HG03558 (cell line): ENCODE data around the gene CDH4.

Experiments
- ATAC-seq: cut with Tn5 transposase; IDR thresholded peaks from one replicate; pipeline ENCODE4 v1.9.1; 2021; ENCODE audit warnings: moderate number of reproducible peaks; ENCODE audit not compliant: unreplicated experiment; ENCODE audit errors: extremely low read depth

The CDH4 gene

GRCh38 chr20:61538183-61538942, 286.3 kb downstream of the CDH4 start:
- no peak for ATAC-seq

- no peak for ATAC-seq
Measured at GRCh38 chr20:61538943-61539265, 286.8 kb downstream of the CDH4 start.

DNA sequence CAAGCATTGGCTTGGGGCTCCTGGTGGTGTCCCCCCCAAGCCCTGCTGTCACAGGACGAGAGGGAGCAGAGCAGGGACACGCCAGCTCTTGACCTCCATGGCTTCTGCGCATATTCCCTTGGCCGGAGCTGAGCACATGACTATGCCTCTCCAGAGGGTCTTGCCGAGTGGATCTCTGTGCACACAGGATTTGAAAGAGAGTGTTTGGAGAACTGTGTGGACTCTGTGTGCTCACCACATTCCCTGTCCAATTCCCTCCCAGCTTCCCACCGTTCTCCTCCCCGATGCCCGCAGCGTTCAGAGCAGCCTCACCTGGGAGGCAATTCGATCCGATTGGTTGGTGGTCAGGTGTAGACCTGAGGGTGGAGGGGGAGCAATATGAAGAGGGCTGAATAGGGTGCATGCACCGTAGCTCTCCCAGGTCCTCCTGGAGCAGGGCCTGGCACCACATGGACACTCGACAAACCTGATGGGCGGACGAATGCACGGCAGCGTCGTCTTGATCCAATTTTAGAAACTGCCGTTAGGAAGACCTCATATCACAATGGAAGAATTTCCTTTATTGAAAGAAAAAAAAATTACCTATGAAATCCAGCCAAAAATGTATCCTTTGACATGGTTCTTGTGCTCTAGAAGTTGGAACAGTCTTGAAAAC, 287.8 kb downstream of the CDH4 start:
- ATAC-seq: no peak

DNA sequence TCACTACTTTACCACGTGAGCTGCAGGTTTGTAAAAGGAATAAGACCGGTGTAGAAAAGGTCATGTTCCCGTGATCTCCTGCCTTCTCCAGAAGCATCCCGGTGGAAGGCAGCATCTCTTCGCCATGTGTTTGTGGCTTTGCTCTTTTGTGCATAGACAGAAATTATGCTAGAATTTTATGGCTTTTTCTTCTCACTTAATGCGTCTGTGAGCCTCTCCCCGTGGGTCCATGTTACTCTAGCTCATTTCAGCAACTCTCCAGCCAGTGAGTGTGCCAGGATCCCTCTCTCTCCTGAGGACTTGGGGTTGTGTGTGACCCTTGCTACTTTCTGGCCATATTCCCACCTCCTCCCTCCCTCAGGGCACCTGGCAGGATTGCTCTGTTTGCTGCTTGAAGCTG, 289.5 kb downstream of the CDH4 start:
- no peak for ATAC-seq

- no peak for ATAC-seq
Measured at GRCh38 chr20:61543086-61543485, 291.0 kb downstream of the CDH4 start.

DNA sequence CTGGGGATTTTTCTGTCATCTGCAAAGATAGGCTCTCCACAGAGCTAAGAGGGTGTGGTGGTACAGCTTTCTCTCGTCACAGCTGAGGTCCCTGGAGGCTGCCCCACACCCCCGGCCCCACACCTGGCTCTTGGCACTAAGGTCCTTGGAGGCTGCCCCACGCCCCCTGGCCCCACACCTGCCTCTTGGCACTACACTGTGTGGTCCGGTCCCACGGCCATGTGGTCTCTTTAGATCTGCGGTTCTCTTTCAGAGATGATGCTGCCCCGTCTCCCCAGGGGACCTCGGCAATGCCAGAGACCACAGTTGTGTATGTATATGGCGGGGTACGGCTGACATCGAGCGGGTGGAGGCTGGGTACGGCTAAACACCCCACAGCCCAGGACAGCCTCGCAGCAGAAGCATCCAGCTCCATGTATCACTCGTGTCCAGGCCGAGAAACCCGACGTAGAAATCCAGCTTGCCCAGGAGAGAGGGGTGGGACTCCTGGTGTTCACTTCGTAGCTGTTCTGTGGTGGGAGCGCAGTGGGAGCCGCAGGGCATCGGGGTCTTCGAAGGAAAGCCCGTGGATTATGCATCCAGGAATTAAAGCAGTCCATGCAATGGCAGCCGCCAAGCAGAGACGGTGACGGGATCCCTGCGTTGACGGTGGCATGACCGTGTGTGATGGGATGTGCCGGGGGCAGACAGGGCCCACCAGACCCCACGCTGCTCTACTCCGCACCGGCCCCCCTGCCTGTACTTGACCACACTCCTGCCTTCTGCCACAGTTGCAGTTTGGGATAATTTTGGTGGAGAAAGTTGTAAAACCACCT, 292.1 kb downstream of the CDH4 start:
- no peak for ATAC-seq

GRCh38 chr20:61544910-61545889, 293.1 kb downstream of the CDH4 start:
- ATAC-seq: no peak

GRCh38 chr20:61546641-61547040, 294.6 kb downstream of the CDH4 start:
- no peak for ATAC-seq

DNA sequence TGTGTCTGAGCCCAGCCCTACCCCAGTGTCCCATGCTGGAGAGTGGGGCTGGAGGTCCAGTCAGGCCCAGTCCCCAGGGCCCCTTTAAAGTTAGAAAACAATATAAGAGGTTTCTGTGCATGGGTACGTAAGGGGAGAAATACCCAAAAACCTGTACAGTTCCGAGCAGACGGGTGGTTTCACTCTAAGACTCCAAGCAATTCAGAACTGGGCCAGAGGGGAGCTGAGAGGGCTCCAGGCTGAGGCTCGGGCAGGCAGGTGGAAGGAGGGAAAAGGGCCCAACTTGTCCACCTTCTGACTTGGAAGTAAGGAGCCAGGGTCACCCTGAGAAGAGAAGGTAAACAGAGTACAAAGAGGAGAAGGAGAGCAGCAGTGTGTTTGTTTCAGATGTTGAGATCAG, 296.0 kb downstream of the CDH4 start:
- no peak for ATAC-seq

GRCh38 chr20:61549865-61550264, 297.8 kb downstream of the CDH4 start:
- ATAC-seq: no peak

DNA sequence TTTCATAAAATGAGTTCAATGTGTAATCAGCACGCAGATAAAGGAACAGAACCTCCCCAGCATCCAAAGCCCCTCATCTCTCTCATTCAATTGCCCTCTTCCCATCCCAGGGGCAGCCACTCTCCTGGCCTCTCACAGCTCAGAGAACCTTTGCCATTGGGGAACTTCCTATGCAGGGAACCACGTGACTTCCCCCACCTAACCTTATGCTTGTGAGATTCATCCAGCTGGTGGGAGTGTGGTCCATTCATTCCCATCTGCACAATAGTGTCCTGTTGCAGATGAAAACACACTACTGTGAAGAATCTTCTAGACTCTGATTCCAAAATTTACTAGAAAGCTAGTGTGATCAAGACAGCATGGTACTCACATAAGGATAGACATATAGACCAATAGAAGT, 299.3 kb downstream of the CDH4 start:
- no peak for ATAC-seq

GRCh38 chr20:61554617-61555016, 302.6 kb downstream of the CDH4 start:
- ATAC-seq: no peak

DNA sequence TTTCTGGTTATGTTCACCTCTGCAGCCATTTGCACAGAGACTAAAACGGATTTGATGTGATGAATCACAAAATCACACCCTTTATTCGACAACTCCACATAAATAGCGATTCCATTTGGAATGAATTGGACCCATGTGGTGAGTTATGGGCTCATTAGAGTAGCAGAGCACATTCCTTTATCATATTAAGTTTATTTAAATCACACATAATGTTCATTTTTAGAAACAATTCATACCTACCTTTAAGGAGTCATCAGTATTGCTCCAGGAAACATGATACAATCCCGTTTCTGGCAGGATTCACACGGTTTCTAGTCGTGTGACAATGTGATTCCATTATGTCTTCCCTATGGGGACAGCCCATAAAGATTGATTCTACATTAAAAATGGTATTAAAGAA, 303.5 kb downstream of the CDH4 start:
- ATAC-seq: no peak

GRCh38 chr20:61556111-61556510, 304.1 kb downstream of the CDH4 start:
- no peak for ATAC-seq

- no peak for ATAC-seq
Measured at GRCh38 chr20:61556673-61557072, 304.6 kb downstream of the CDH4 start.

DNA sequence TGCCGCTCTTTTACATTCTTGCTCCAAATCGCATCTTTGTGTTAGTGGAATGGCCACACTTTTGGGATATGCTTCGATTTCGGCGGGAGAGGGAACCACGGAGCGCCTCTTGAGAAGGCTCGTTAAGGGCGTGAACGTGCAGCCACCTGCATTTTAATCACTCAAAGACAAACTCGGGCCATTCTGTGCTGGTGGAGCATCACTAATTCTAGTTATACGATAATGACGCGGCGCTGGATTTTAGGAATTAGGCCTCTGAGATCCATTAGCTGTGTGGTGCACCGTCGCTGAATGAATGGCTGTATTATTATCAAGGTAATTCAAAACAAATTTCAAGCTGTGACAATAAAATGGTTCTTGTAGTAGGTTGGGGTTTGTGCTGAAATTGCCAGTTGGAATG, 305.6 kb downstream of the CDH4 start:
- ATAC-seq: no peak

- no peak for ATAC-seq
Measured at GRCh38 chr20:61558726-61559125, 306.7 kb downstream of the CDH4 start.

DNA sequence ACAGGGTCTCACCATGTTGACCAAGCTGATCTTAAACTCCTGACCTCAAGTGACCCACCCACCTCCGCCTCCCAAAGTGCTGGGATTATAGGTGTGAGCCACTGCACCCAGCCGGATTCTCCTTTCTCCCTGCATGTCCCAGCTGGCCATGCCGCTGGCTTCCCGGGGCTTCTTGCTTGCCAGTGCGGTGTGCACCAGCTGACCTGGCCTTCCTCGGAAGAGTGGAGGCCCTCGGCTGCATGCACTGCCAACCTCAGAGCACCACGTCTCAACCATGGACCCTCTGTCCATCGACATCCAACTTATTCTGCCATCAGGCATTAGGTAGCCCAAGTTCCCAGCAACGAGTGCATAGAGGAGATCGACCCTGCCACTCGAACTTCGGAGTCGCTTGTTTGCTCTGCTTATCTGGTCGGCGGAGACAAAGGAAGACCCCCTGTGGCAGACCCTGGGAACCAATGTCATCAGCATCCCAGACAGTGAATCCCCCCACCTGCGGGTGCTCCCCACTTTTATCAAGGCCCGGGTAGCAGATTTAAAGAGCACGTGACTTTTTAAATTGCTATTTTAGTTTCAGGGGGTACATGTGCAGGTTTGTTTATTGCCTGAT, 307.8 kb downstream of the CDH4 start:
- no peak for ATAC-seq

DNA sequence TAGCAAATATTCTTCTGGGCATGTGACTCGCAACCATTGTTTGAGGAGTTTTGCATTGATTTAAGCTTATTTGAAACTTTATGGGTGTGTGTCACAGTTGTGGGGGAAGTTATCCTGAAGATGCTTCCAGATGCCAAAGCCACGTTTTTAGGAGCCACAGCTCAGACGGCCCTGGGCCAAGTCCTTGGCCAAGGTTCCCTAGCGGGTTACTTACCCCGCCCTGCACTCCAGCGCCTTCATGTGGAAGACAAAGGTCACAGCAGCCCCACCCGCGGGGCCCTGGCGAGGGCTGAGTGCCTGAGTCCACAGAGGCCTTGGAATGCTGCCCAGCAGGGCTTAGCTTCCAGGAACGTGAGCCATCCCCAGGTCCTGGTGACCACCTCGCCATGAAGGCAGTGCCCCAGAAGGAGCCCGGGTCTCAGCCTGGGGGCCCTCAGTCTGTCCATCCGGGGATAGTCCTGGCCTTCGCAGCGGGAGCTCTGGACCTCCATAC, 308.3 kb downstream of the CDH4 start:
- ATAC-seq: no peak
